OCI-LY7 (cell line): ENCODE measurements around the gene PML. TPM values are rescaled to one million over a fixed set of nuclear protein-coding genes. Genes with fewer than 3 reads are reported as not detected.

ENCODE experiments used
- BruUV-seq: library from RNA; stranded (reverse); fragments of 400-500 nt; replicated peaks from 2 replicates; lab custom pipeline; 2021; lab: Mats Ljungman, UMichigan
- CTCF ChIA-PET: fragments of 300-600 bp; sonication (Branson Sonifier 250); formaldehyde crosslinking; loops from one replicate; lab custom pipeline; 2022; ENCODE audit warnings: antibody characterized with exemption; ENCODE audit not compliant: unreplicated experiment; lab: Charles Lee
- POLR2A ChIA-PET: fragments of 300-600 bp; sonication (Branson Sonifier 250); formaldehyde crosslinking; loops from one replicate; lab custom pipeline; 2022; ENCODE audit warnings: antibody characterized with exemption; lab: Charles Lee
- DNase-seq: peaks from one replicate; pipeline ENCODE4 v3.0.0-alpha.2; 2015; ENCODE audit warnings: low spot score
- H2AFZ ChIP-seq: fragments of 200-600 bp; sonication (generic), shearing (Covaris generic); 2 replicates; pipeline ENCODE4 v1.6.1; 2014; ENCODE audit warnings: mild to moderate bottlenecking, antibody characterized with exemption, low read length, moderate library complexity
- H3K27ac ChIP-seq: fragments of 200-600 bp; sonication (generic); 2 replicates; pipeline ENCODE4 v1.5.1; 2014; ENCODE audit warnings: mixed run types, low read depth, mild to moderate bottlenecking, moderate library complexity, low read length, inconsistent platforms; ENCODE audit not compliant: poor library complexity, severe bottlenecking
- H3K36me3 ChIP-seq: fragments of 200-600 bp; sonication (generic); 2 replicates; pipeline ENCODE4 v1.6.1; 2014; ENCODE audit warnings: mild to moderate bottlenecking, antibody characterized with exemption, low read length, moderate library complexity, mixed read lengths; ENCODE audit not compliant: insufficient read depth
- H3K4me1 ChIP-seq: fragments of 200-600 bp; sonication (generic); 2 replicates; pipeline ENCODE4 v1.5.1; 2014; ENCODE audit warnings: mild to moderate bottlenecking, low read length; ENCODE audit not compliant: insufficient read depth, poor library complexity, severe bottlenecking
- H3K4me2 ChIP-seq: fragments of 200-600 bp; sonication (generic); 2 replicates; pipeline ENCODE4 v1.6.1; 2014; ENCODE audit warnings: mild to moderate bottlenecking, low read length
- H3K4me3 ChIP-seq: fragments of 200-600 bp; sonication (generic); 2 replicates; pipeline ENCODE4 v1.5.1; 2014; ENCODE audit warnings: mild to moderate bottlenecking, low read depth, low read length; ENCODE audit not compliant: poor library complexity, severe bottlenecking
- H3K79me2 ChIP-seq: fragments of 200-600 bp; sonication (generic); 2 replicates; pipeline ENCODE4 v1.6.1; 2016; ENCODE audit warnings: low read depth, mild to moderate bottlenecking, low read length, moderate library complexity, mixed read lengths; ENCODE audit not compliant: insufficient read depth
- H3K9me2 ChIP-seq: fragments of 200-600 bp; sonication (generic); 2 replicates; pipeline ENCODE4 v1.6.1; 2016; ENCODE audit warnings: mild to moderate bottlenecking, low read length, mixed read lengths; ENCODE audit not compliant: insufficient read depth
- H3K9me3 ChIP-seq: fragments of 200-600 bp; sonication (generic); 2 replicates; pipeline ENCODE4 v1.6.1; 2014; ENCODE audit warnings: mild to moderate bottlenecking, mixed run types, low read length, mixed read lengths
- H4K20me1 ChIP-seq: fragments of 200-600 bp; sonication (generic); 2 replicates; pipeline ENCODE4 v1.6.1; 2014; ENCODE audit warnings: mild to moderate bottlenecking, antibody characterized with exemption, low read length, moderate library complexity, mixed read lengths; ENCODE audit not compliant: insufficient read depth
- EZH2phosphoT487 ChIP-seq: fragments of 200-600 bp; sonication (generic); IDR thresholded peaks from 2 replicates; pipeline ENCODE4 v1.6.1; 2018; ENCODE audit warnings: low read depth, borderline replicate concordance, mild to moderate bottlenecking, mixed run types, antibody characterized with exemption, low read length, moderate library complexity, mixed read lengths
- intact Hi-C: fragments of 100-400 bp; cut with micrococcal nuclease; formaldehyde crosslinking; loops from one replicate; pipeline ENCODE4 v1.10.0; 2022; ENCODE audit not compliant: unreplicated experiment
- total RNA-seq, 2 experiments: library from RNA; depleted of rRNA in 1 of 2; stranded (reverse); fragments of >200 nt in 1 of 2; shearing (Covaris generic) in 1 of 2; gene quantifications; 2 replicates each; pipeline ENCODE4 v1.2.3, GENCODE V29; 2014 to 2022
- TF ChIP-seq, protein P1 (sequence below): fragments of 200-600 bp; sonication (generic); conservative IDR thresholded peaks from 2 replicates; pipeline ENCODE4 v1.5.1; 2014; ENCODE audit warnings: mild to moderate bottlenecking, antibody characterized with exemption, low read length, moderate library complexity, mixed read lengths

Gene PML
- total RNA-seq, 2 experiments from 2014 or later = 16.9 to 26.1 TPM

DNA sequence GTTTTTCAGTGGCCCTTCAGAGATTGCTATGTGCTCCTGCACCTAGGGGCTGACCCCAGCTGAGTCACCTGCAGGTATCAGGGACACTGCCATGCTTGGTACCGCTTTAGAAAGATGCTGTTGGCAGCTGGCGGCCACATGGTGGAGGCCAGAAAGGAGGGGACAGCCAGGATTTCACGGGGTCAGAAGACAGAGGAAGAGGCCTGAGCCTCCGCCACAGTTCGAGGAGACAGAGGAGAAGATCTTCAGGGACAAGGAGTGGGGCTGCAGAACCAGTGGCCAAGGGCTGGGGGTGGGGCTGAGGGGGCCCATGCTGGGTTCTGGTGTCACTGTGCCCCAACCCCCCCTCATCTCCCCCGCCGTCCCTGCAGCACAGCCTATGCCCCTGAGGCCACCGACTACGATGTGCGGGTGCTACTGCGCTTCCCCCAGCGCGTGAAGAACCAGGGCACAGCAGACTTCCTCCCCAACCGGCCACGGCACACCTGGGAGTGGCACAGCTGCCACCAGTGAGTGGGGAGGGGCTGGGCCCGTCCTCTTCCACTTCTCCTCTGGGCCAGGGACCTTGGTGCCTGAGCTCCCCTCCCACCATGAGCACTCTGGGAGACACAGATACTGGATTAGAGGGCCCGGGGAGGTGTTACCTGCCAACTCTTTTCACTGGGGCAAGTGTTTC, 48.3 kb upstream of the PML start:
- intact Hi-C loops = no loop called here
- CTCF ChIA-PET = no interaction called here
- POLR2A ChIA-PET = no interaction called here
- Histone ChIP-seq H3K9me3 (no peaks in the 10 kb centered on the region), H4K20me1 (no peaks in the 10 kb centered on the region), H3K27ac (no peak overlapping the region), H3K79me2 (no peaks in the 10 kb centered on the region), H3K9me2 (no peaks in the 10 kb centered on the region), H3K36me3 (no peaks in the 10 kb centered on the region), H3K4me1 (no peaks in the 10 kb centered on the region), H3K4me2 (no peak overlapping the region), H2AFZ (no peak overlapping the region), H3K4me3 (no peak overlapping the region)
- no TSS peak for BruUV-seq
- DNase-seq = no peak
- no peak for TF ChIP-seq EZH2phosphoT487
- TF ChIP-seq, protein P1, sequence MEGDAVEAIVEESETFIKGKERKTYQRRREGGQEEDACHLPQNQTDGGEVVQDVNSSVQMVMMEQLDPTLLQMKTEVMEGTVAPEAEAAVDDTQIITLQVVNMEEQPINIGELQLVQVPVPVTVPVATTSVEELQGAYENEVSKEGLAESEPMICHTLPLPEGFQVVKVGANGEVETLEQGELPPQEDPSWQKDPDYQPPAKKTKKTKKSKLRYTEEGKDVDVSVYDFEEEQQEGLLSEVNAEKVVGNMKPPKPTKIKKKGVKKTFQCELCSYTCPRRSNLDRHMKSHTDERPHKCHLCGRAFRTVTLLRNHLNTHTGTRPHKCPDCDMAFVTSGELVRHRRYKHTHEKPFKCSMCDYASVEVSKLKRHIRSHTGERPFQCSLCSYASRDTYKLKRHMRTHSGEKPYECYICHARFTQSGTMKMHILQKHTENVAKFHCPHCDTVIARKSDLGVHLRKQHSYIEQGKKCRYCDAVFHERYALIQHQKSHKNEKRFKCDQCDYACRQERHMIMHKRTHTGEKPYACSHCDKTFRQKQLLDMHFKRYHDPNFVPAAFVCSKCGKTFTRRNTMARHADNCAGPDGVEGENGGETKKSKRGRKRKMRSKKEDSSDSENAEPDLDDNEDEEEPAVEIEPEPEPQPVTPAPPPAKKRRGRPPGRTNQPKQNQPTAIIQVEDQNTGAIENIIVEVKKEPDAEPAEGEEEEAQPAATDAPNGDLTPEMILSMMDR = no peak

DNA sequence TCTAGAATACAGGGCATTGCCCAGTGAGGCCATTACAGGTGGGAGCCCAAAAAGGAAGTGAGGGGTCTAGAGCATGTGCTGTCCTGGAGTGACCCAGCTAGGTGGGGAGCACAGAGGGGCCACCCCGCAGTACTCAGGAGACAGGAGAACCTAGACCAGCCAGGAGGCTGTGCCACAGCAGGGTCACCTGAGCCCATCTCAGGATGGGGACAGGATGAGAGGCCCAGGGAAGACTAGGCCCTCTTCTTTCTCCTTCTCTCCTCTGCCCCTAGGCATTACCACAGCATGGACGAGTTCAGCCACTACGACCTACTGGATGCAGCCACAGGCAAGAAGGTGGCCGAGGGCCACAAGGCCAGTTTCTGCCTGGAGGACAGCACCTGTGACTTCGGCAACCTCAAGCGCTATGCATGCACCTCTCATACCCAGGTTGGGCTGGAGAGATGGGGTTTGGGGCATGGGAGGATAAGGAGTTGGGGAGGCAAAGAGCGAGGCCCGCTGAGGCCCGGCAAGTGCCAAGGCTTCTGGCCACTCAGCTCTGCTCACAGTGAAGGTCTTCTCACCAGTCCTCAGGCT, 47.6 kb upstream of the PML start:
- intact Hi-C loops = no loop called here
- no peaks in the 10 kb centered on the region for H3K79me2 ChIP-seq
- no peaks in the 10 kb centered on the region for H3K4me1 ChIP-seq
- H3K9me2 ChIP-seq = no peaks in the 10 kb centered on the region
- TF ChIP-seq, protein P1 = no peak
- no peak for TF ChIP-seq EZH2phosphoT487
- no peaks in the 10 kb centered on the region for H4K20me1 ChIP-seq
- no peak overlapping the region for H2AFZ ChIP-seq
- H3K27ac ChIP-seq = no peak overlapping the region
- no TSS peak for BruUV-seq
- DNase-seq = no peak
- no peaks in the 10 kb centered on the region for H3K36me3 ChIP-seq
- H3K9me3 ChIP-seq = no peaks in the 10 kb centered on the region
- no peak overlapping the region for H3K4me2 ChIP-seq
- POLR2A ChIA-PET = no interaction called here
- CTCF ChIA-PET = no interaction called here
- no peak overlapping the region for H3K4me3 ChIP-seq

DNA sequence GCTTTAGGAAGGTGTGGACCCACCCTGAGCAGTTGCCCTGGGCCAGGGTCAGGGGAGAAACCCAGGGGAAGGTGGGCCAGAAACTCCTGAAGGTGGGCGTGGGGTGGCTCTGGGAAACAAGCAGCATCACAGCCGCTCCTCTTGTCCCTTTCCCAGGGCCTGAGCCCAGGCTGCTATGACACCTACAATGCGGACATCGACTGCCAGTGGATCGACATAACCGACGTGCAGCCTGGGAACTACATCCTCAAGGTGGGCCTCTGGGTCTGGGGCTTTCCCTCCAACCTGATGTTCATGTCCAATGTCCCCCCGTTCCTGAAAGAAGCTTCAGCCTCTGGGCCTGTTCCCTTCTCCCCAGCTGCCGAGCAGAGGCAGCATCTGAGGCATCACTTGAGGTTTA, 46.9 kb upstream of the PML start:
- no peak overlapping the region for H3K4me3 ChIP-seq
- no peak for TF ChIP-seq EZH2phosphoT487
- TF ChIP-seq, protein P1 = no peak
- H3K27ac ChIP-seq = no peak overlapping the region
- ChIA-PET POLR2A (no interaction called here), CTCF (no interaction called here)
- H3K4me2 ChIP-seq = no peak overlapping the region
- no peaks in the 10 kb centered on the region for H3K79me2 ChIP-seq
- H3K4me1 ChIP-seq = no peaks in the 10 kb centered on the region
- intact Hi-C loops = no loop called here
- BruUV-seq = no TSS peak
- H4K20me1 ChIP-seq = no peaks in the 10 kb centered on the region
- H3K9me2 ChIP-seq = no peaks in the 10 kb centered on the region
- H3K9me3 ChIP-seq = no peaks in the 10 kb centered on the region
- no peak overlapping the region for H2AFZ ChIP-seq
- H3K36me3 ChIP-seq = no peaks in the 10 kb centered on the region
- no peak for DNase-seq
